Mucosa of descending colon (tissue), 3 donors: ENCODE data around the gene KLHL36. TPM values are rescaled to one million over a fixed set of nuclear protein-coding genes. Genes with fewer than 3 reads are reported as not detected.

Experiments
- ATAC-seq: fragments of 200-7000 bp; cut with Tn5 transposase; one replicate; pipeline ENCODE4 v1.9.1; 2020; ENCODE audit warnings: mild to moderate bottlenecking, moderate library complexity
- DNase-seq, 3 donors: peaks; one replicate each; pipeline ENCODE4 v3.0.0-alpha.2; 2020
- H3K36me3 ChIP-seq: fragments of 200-600 bp; one replicate; pipeline ENCODE4 v1.8.0; 2021; ENCODE audit warnings: low read depth, mild to moderate bottlenecking
- H3K4me1 ChIP-seq: fragments of 200-600 bp; one replicate; pipeline ENCODE4 v1.8.0; 2021; ENCODE audit warnings: low read depth, mild to moderate bottlenecking
- H3K4me3 ChIP-seq: fragments of 200-600 bp; one replicate; pipeline ENCODE4 v1.8.0; 2021; ENCODE audit warnings: mild to moderate bottlenecking
- H3K9me3 ChIP-seq: fragments of 200-600 bp; one replicate; pipeline ENCODE4 v1.8.0; 2021; ENCODE audit warnings: mild to moderate bottlenecking
- intact Hi-C, 2 donors: fragments of 100-400 bp; cut with DNase I in 1 of 2; cut with micrococcal nuclease in 1 of 2; formaldehyde crosslinking; loops; one replicate each; pipeline versions ENCODE4 v1.11.0 to v1.11.1; 2022; cut with DNase I, micrococcal nuclease
- total RNA-seq, 3 donors: library from RNA; stranded (reverse); fragmentation: NEBNext Ultra II Directional in 2 of 3; extraction: Animal tissue kit (Norgen Biotek cat#: 25700) in 2 of 3; gene quantifications; one replicate each; pipeline versions ENCODE4 v1.2.1 to v1.2.4, GENCODE V29; 2021 to 2023
- TF ChIP-seq, protein P1 (sequence below): fragments of 200-600 bp; IDR thresholded peaks from one replicate; pipeline ENCODE4 v1.8.0; 2022; ENCODE audit warnings: antibody characterized with exemption, mild to moderate bottlenecking
- donor health status: DM: no; HTN: no; CAD: no; lungs with moderate emphysema.
- donor health status: DM: no; HTN: no; CAD: no.
- donor health status: DM: no; HTN: yes; CAD: no.

KLHL36 gene
- total RNA-seq, 3 donors from 2014 or later = 47.5 to 60.3 (median 59.2) TPM

DNA sequence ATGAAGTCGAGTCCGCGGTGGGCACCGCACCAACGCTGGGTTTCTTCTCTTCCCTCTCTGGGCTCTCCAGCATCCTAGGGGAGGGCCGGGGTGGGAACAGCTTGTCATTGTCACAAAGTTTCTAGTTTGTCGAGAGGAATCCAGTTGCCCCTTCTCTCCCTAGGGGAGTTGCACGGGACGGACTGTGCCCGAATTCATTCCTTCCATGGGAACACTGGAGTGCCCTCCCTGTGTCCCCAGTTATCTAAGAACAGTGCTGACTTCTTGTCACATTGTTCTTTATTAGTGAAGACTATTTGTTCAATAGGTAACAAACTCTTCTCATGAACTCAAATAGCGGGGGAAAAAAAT, 1.2 kb downstream of the KLHL36 start:
- Histone ChIP-seq H3K36me3 (no peaks in the 10 kb centered on the region), H3K4me1 (peaks cover 12% of the 10 kb centered on the region), H3K9me3 (no peaks in the 10 kb centered on the region), H3K4me3 (peak overlapping the region; percentile 72)
- intact Hi-C loops = no loop called here
- ATAC-seq = no peak
- TF ChIP-seq, protein P1, sequence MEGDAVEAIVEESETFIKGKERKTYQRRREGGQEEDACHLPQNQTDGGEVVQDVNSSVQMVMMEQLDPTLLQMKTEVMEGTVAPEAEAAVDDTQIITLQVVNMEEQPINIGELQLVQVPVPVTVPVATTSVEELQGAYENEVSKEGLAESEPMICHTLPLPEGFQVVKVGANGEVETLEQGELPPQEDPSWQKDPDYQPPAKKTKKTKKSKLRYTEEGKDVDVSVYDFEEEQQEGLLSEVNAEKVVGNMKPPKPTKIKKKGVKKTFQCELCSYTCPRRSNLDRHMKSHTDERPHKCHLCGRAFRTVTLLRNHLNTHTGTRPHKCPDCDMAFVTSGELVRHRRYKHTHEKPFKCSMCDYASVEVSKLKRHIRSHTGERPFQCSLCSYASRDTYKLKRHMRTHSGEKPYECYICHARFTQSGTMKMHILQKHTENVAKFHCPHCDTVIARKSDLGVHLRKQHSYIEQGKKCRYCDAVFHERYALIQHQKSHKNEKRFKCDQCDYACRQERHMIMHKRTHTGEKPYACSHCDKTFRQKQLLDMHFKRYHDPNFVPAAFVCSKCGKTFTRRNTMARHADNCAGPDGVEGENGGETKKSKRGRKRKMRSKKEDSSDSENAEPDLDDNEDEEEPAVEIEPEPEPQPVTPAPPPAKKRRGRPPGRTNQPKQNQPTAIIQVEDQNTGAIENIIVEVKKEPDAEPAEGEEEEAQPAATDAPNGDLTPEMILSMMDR = no peak
- DNase-seq = no peak

- H3K36me3 ChIP-seq = no peaks in the 10 kb centered on the region
- ATAC-seq (no peak), DNase-seq (no peak)
- peaks cover 12% of the 10 kb centered on the region for H3K4me1 ChIP-seq
- TF ChIP-seq, protein P1 = no peak
- H3K9me3 ChIP-seq = no peaks in the 10 kb centered on the region
- H3K4me3 ChIP-seq = no peak overlapping the region
- intact Hi-C loops = no loop called here
Observed at GRCh38 chr16:84650062-84650991, 2.0 kb downstream of the KLHL36 start.

- intact Hi-C loops = no loop called here
Observed at GRCh38 chr16:84652566-84652965, 4.3 kb downstream of the KLHL36 start.

GRCh38 chr16:84654238-84654637, 5.9 kb downstream of the KLHL36 start:
- TF ChIP-seq, protein P1 = no peak
- Histone ChIP-seq H3K9me3 (no peaks in the 10 kb centered on the region), H3K4me3 (no peak overlapping the region), H3K4me1 (peaks cover 5% of the 10 kb centered on the region), H3K36me3 (peaks cover 7% of the 10 kb centered on the region)
- intact Hi-C loops = no loop called here
- DNase-seq (no peak), ATAC-seq (no peak)

More at GRCh38 chr16:84652566-84652965, 4.3 kb downstream of the KLHL36 start:
- Histone ChIP-seq H3K4me3 (no peak overlapping the region), H3K9me3 (no peaks in the 10 kb centered on the region), H3K4me1 (peaks cover 10% of the 10 kb centered on the region), H3K36me3 (peaks cover 1% of the 10 kb centered on the region)
- no peak for ATAC-seq
- no peak for DNase-seq
- TF ChIP-seq, protein P1 = no peak

DNA sequence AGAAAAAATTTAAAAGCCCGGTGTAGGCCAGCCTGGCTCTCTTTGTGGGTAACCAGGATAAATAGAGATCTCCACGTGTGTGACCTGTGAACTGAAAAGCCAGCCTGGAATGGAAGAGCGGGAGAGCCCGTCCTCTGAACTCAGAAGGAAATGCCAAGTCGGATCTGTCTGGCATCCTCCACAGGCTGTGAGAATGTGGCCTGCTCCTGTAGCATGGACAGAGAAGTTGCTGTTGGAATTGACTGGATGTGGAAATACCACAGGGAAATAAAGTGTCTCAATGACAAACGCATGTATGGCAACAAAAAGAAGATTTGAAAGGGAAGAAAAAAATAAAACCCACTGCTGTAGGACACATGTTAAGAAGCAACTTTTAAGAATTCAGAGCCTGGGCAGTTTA, 6.7 kb downstream of the KLHL36 start:
- TF ChIP-seq, protein P1 = no peak
- intact Hi-C loops = no loop called here
- H3K36me3 ChIP-seq = peaks cover 8% of the 10 kb centered on the region

More for the DNA sequence above, 6.7 kb downstream of the KLHL36 start:
- H3K4me1 ChIP-seq = no peaks in the 10 kb centered on the region
- no peak for DNase-seq
- H3K9me3 ChIP-seq = no peaks in the 10 kb centered on the region
- no peak overlapping the region for H3K4me3 ChIP-seq
- ATAC-seq = no peak
